ENCODE data around the gene ZSCAN12. TPM values are rescaled to one million over a fixed set of nuclear protein-coding genes. Genes with fewer than 3 reads are reported as not detected.
"Not testable (repeated sequence)": the region's sequence is repeated elsewhere in the genome, so short reads cannot be mapped to it uniquely, and the experiment has no call there.

ZSCAN12 gene
- polyA plus RNA-seq, 3 donors: 14.2 to 14.8 (median 14.6) TPM

- DNase-seq (ENCODE audit: extremely low read depth in 1 of 11, low read depth in 9 of 11, low spot score in 4 of 11): not testable (repeated sequence)
Measured at GRCh38 chr6:28403923-28404322, 4.4 kb upstream of the ZSCAN12 start.

GRCh38 chr6:28402197-28402596 is 2.6 kb upstream of the ZSCAN12 start:
- no peak for DNase-seq (ENCODE audit: extremely low read depth in 1 of 11, low read depth in 9 of 11, low spot score in 4 of 11)

- no peak for DNase-seq (ENCODE audit: extremely low read depth in 1 of 11, low read depth in 9 of 11, low spot score in 4 of 11)
Measured at GRCh38 chr6:28401172-28401571, 1.6 kb upstream of the ZSCAN12 start.

GRCh38 chr6:28400122-28400451 is 540 bp upstream of the ZSCAN12 start:
- DNase-seq (ENCODE audit: extremely low read depth in 1 of 11, low read depth in 9 of 11, low spot score in 4 of 11): no peak

GRCh38 chr6:28395918-28396317 is 3.6 kb downstream of the ZSCAN12 start:
- DNase-seq (ENCODE audit: extremely low read depth in 1 of 11, low read depth in 9 of 11, low spot score in 4 of 11): no peak

GRCh38 chr6:28393912-28394662 is 5.5 kb downstream of the ZSCAN12 start:
- peak in 1 of 11 donors; percentile 5 for DNase-seq (ENCODE audit: extremely low read depth in 1 of 11, low read depth in 9 of 11, low spot score in 4 of 11)

GRCh38 chr6:28390688-28391087 is 8.9 kb downstream of the ZSCAN12 start:
- no peak for DNase-seq (ENCODE audit: extremely low read depth in 1 of 11, low read depth in 9 of 11, low spot score in 4 of 11)

GRCh38 chr6:28384143-28384533 is 15.4 kb downstream of the ZSCAN12 start:
- no peak for DNase-seq (ENCODE audit: extremely low read depth in 1 of 11, low read depth in 9 of 11, low spot score in 4 of 11)

- DNase-seq (ENCODE audit: extremely low read depth in 1 of 11, low read depth in 9 of 11, low spot score in 4 of 11): peak; percentile 73 to 86 (median 81)
Measured at GRCh38 chr6:28383235-28384142, 16.1 kb downstream of the ZSCAN12 start.

- DNase-seq (ENCODE audit: extremely low read depth in 1 of 11, low read depth in 9 of 11, low spot score in 4 of 11): no peak
Measured at GRCh38 chr6:28380381-28380780, 19.2 kb downstream of the ZSCAN12 start.

- no peak for DNase-seq (ENCODE audit: extremely low read depth in 1 of 11, low read depth in 9 of 11, low spot score in 4 of 11)
Measured at GRCh38 chr6:28378644-28379043, 20.9 kb downstream of the ZSCAN12 start.

- no peak for DNase-seq (ENCODE audit: extremely low read depth in 1 of 11, low read depth in 9 of 11, low spot score in 4 of 11)
Measured at GRCh38 chr6:28377879-28378278, 21.7 kb downstream of the ZSCAN12 start.

- DNase-seq (ENCODE audit: extremely low read depth in 1 of 11, low read depth in 9 of 11, low spot score in 4 of 11): no peak
Measured at GRCh38 chr6:28373925-28374324, 25.6 kb downstream of the ZSCAN12 start.

- DNase-seq (ENCODE audit: extremely low read depth in 1 of 11, low read depth in 9 of 11, low spot score in 4 of 11): no peak
Measured at GRCh38 chr6:28371706-28372451, 27.7 kb downstream of the ZSCAN12 start.

GRCh38 chr6:28371280-28371679 is 28.3 kb downstream of the ZSCAN12 start:
- no peak for DNase-seq (ENCODE audit: extremely low read depth in 1 of 11, low read depth in 9 of 11, low spot score in 4 of 11)

- DNase-seq (ENCODE audit: extremely low read depth in 1 of 11, low read depth in 9 of 11, low spot score in 4 of 11): no peak
Measured at GRCh38 chr6:28370440-28370839, 29.1 kb downstream of the ZSCAN12 start.

GRCh38 chr6:28369463-28369862 is 30.1 kb downstream of the ZSCAN12 start:
- DNase-seq (ENCODE audit: extremely low read depth in 1 of 11, low read depth in 9 of 11, low spot score in 4 of 11): no peak

GRCh38 chr6:28368522-28368921 is 31.0 kb downstream of the ZSCAN12 start:
- DNase-seq (ENCODE audit: extremely low read depth in 1 of 11, low read depth in 9 of 11, low spot score in 4 of 11): no peak

GRCh38 chr6:28365590-28365989 is 34.0 kb downstream of the ZSCAN12 start:
- not testable (repeated sequence) for DNase-seq (ENCODE audit: extremely low read depth in 1 of 11, low read depth in 9 of 11, low spot score in 4 of 11)

GRCh38 chr6:28360961-28361360 is 38.6 kb downstream of the ZSCAN12 start:
- no peak for DNase-seq (ENCODE audit: extremely low read depth in 1 of 11, low read depth in 9 of 11, low spot score in 4 of 11)

Measured in renal cortex interstitium (tissue), 11 donors.